ENCODE measurements around the gene SHC1. TPM values are rescaled to one million over a fixed set of nuclear protein-coding genes. Genes with fewer than 3 reads are reported as not detected.

The SHC1 gene
- total RNA-seq, 1 donor: 22.2 TPM

DNA sequence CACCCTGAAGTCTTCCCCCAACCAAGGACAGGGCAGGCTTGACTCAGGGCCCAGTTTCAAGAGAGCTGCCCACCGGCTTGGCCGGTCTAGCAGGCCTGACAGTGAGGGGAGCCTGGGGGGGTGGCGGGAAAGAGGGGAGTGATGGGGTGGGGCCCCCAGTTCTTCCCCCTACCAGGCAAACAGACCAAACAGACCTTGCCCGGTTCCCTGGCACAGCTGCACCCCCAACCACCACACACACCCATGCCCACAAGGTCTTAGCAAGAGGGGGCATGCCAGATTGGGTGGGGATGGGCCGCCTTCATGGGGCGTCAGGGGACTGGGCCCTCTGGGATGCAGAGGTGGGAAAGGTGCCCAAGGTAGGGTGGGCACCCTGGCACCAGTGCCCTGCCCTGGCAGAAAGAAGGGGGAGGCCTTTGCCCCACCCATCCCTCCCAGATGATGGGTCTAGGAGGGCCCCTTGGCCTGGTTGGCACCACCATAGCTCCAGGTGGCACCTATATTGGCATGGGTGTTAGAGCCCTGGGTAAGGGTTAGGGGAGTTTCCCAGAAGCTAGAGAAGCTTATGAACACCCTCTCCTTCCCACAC lies 41.0 kb upstream of the SHC1 start:
- H3K4me1 ChIP-seq (ENCODE audit: insufficient read depth, low read length): peaks cover 96% of the 10 kb centered on the region
- H3K27me3 ChIP-seq (ENCODE audit: insufficient read depth, low read length): no peaks in the 10 kb centered on the region
- H3K4me3 ChIP-seq (ENCODE audit: low read length): no peak overlapping the region
- H3K9me3 ChIP-seq (ENCODE audit: low read depth, low read length): no peaks in the 10 kb centered on the region

DNA sequence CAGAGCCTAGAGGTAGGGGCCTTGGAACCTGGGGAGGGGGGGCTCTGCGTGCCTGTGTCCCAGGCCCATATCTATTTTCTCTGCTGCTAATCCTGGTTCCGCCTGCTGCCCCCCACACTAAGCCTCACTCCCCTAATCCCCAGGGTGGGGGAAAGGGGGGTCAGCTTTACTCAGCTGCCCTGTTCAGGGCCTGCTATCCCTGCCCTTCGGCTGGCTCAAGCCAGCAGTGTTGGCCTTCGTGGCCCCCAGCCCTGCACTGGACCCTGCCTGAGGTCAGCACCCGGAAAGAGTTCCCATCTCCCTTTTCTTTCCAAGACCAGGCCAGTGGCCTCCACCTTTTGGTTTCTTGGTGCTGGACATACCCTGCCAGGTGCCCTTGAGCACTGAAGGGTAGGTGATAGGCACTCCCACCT lies 40.5 kb upstream of the SHC1 start:
- H3K27me3 ChIP-seq (ENCODE audit: insufficient read depth, low read length): no peaks in the 10 kb centered on the region
- no peak overlapping the region for H3K4me3 ChIP-seq (ENCODE audit: low read length)
- H3K9me3 ChIP-seq (ENCODE audit: low read depth, low read length): no peaks in the 10 kb centered on the region
- H3K4me1 ChIP-seq (ENCODE audit: insufficient read depth, low read length): peaks cover 96% of the 10 kb centered on the region

GRCh38 chr1:155010211-155010918 lies 39.8 kb upstream of the SHC1 start:
- no peaks in the 10 kb centered on the region for H3K9me3 ChIP-seq (ENCODE audit: low read depth, low read length)
- peaks cover 96% of the 10 kb centered on the region for H3K4me1 ChIP-seq (ENCODE audit: insufficient read depth, low read length)
- H3K27me3 ChIP-seq (ENCODE audit: insufficient read depth, low read length): no peaks in the 10 kb centered on the region
- H3K4me3 ChIP-seq (ENCODE audit: low read length): peak overlapping the region; percentile 53

DNA sequence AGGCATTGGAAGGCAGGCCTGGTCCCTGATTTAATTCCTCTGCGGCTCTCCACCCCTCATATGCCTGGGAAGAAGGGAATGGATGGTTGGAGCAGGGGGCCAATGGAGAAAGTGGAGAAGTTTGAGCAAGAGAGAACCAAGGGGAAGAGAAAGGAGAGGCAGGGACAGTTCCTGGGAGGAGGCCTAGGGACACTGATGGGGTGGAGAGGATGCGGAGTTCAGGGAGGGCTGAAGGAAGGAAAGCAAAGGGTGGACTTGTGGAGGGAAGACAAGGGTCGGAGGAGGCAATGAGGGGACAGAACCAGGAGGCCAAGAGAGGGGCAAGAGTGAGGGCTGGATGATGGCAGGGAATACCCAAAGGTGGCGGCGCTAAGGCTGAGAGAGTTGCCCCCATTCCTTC lies 39.2 kb upstream of the SHC1 start:
- Histone ChIP-seq H3K4me3 (ENCODE audit: low read length) (peak overlapping the region; percentile 53), H3K9me3 (ENCODE audit: low read depth, low read length) (no peaks in the 10 kb centered on the region), H3K4me1 (ENCODE audit: insufficient read depth, low read length) (peaks cover 96% of the 10 kb centered on the region), H3K27me3 (ENCODE audit: insufficient read depth, low read length) (no peaks in the 10 kb centered on the region)

GRCh38 chr1:155009221-155009711 lies 38.7 kb upstream of the SHC1 start:
- peaks cover 97% of the 10 kb centered on the region for H3K4me1 ChIP-seq (ENCODE audit: insufficient read depth, low read length)
- peak overlapping the region; percentile 53 for H3K4me3 ChIP-seq (ENCODE audit: low read length)

GRCh38 chr1:155008015-155008941 lies 37.7 kb upstream of the SHC1 start:
- H3K4me3 ChIP-seq (ENCODE audit: low read length): peak overlapping the region; percentile 53
- H3K9me3 ChIP-seq (ENCODE audit: low read depth, low read length): no peaks in the 10 kb centered on the region

More at GRCh38 chr1:155009221-155009711, 38.7 kb upstream of the SHC1 start:
- Histone ChIP-seq H3K27me3 (ENCODE audit: insufficient read depth, low read length) (no peaks in the 10 kb centered on the region), H3K9me3 (ENCODE audit: low read depth, low read length) (no peaks in the 10 kb centered on the region)

DNA sequence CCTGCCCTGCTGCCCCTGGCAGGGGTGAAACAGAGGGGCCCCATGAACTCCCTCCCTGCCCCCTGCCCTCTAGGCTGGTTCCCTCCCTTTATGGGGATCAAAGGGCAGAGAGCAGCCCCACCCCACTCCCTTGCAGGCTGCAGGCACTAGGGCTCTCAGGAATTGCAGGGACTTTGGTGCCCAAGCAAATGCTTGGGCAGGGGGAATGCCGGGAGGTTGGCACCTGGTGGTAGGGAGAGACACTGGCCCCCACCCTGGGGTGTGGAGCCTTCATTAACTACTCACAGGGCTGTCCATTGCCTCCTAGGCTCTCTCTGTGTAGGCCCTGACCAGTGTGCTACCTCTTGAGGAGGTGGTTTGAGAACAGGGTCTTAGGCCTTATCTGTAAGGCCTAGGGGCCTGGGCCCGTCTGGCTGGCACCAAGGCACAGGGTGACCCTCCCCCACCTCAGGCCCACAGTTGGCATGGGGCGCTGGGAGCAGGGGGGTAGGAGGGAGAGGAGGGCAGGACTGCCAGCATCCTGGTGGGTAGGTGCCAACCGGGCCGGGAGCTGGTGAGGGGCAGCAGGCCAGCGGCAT lies 36.8 kb upstream of the SHC1 start:
- H3K4me3 ChIP-seq (ENCODE audit: low read length): peak overlapping the region; percentile 53
- H3K27me3 ChIP-seq (ENCODE audit: insufficient read depth, low read length): no peaks in the 10 kb centered on the region
- H3K9me3 ChIP-seq (ENCODE audit: low read depth, low read length): no peaks in the 10 kb centered on the region
- peaks cover 82% of the 10 kb centered on the region for H3K4me1 ChIP-seq (ENCODE audit: insufficient read depth, low read length)

More at GRCh38 chr1:155008015-155008941, 37.7 kb upstream of the SHC1 start:
- Histone ChIP-seq H3K27me3 (ENCODE audit: insufficient read depth, low read length) (no peaks in the 10 kb centered on the region), H3K4me1 (ENCODE audit: insufficient read depth, low read length) (peaks cover 91% of the 10 kb centered on the region)

DNA sequence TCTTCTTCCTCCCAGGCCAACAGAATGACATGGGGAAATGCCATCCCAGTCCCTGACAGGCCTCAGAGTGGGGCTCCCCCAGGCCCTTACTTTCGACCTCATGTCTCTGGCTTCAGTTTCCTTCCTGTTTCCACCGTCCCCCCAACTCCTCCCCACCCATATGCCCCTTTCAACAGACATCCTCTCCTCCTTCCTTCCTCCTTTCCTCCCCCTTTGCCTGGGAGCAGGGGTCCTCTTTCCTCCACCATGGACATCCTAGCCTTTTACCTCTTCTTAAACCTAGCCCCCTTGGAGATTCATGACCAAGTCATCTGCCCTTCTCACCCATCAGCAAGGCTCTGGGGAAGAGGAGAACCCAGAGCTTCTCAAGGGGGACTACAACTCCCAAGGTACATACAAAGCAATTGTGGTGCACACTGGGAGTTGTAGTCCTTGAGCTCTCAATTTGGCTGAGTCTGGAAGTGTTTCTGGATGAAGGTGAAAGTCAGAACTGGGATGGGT lies 36.1 kb upstream of the SHC1 start:
- peaks cover 75% of the 10 kb centered on the region for H3K4me1 ChIP-seq (ENCODE audit: insufficient read depth, low read length)
- no peaks in the 10 kb centered on the region for H3K27me3 ChIP-seq (ENCODE audit: insufficient read depth, low read length)
- no peaks in the 10 kb centered on the region for H3K9me3 ChIP-seq (ENCODE audit: low read depth, low read length)
- H3K4me3 ChIP-seq (ENCODE audit: low read length): no peak overlapping the region

- Histone ChIP-seq H3K27me3 (ENCODE audit: insufficient read depth, low read length) (no peaks in the 10 kb centered on the region), H3K9me3 (ENCODE audit: low read depth, low read length) (no peaks in the 10 kb centered on the region), H3K4me3 (ENCODE audit: low read length) (peak overlapping the region; percentile 96), H3K4me1 (ENCODE audit: insufficient read depth, low read length) (peaks cover 66% of the 10 kb centered on the region)
Observed at GRCh38 chr1:155005076-155006011, 34.8 kb upstream of the SHC1 start.

GRCh38 chr1:155004352-155005075 lies 34.0 kb upstream of the SHC1 start:
- Histone ChIP-seq H3K9me3 (ENCODE audit: low read depth, low read length) (no peaks in the 10 kb centered on the region), H3K27me3 (ENCODE audit: insufficient read depth, low read length) (no peaks in the 10 kb centered on the region), H3K4me3 (ENCODE audit: low read length) (peak overlapping the region; percentile 96), H3K4me1 (ENCODE audit: insufficient read depth, low read length) (peaks cover 66% of the 10 kb centered on the region)

GRCh38 chr1:155003766-155004351 lies 33.3 kb upstream of the SHC1 start:
- Histone ChIP-seq H3K4me3 (ENCODE audit: low read length) (peak overlapping the region; percentile 96), H3K9me3 (ENCODE audit: low read depth, low read length) (no peaks in the 10 kb centered on the region), H3K27me3 (ENCODE audit: insufficient read depth, low read length) (no peaks in the 10 kb centered on the region), H3K4me1 (ENCODE audit: insufficient read depth, low read length) (peaks cover 67% of the 10 kb centered on the region)

GRCh38 chr1:155003227-155003765 lies 32.7 kb upstream of the SHC1 start:
- H3K4me3 ChIP-seq (ENCODE audit: low read length): peak overlapping the region; percentile 96
- no peaks in the 10 kb centered on the region for H3K27me3 ChIP-seq (ENCODE audit: insufficient read depth, low read length)
- H3K4me1 ChIP-seq (ENCODE audit: insufficient read depth, low read length): peaks cover 66% of the 10 kb centered on the region

More at GRCh38 chr1:155003227-155003765, 32.7 kb upstream of the SHC1 start:
- H3K9me3 ChIP-seq (ENCODE audit: low read depth, low read length): no peaks in the 10 kb centered on the region

Data from mononuclear cell (primary cell).